ENCODE results near the gene ABAT.

GRCh38 chr16:8632675-8633182 lies 41.7 kb upstream of the ABAT start:
- TF ChIP-seq CTCF (IDR thresholded peaks at IDR 0.05) (no peak), POLR2A (IDR thresholded peaks at IDR 0.05) (no peak)
